OCI-LY1 (cell line): ENCODE data around the gene ALG1.
"Not testable (repeated sequence)": the region's sequence is repeated elsewhere in the genome, so short reads cannot be mapped to it uniquely, and the experiment has no call there.

Experiments used
- EZH2 ChIP-seq: fragments of 200-600 bp; sonication (generic), shearing (Covaris generic); IDR thresholded peaks from 2 replicates; pipeline ENCODE4 v1.8.0; 2017; ENCODE audit warnings: borderline replicate concordance, mixed run types, mild to moderate bottlenecking, antibody characterized with exemption, low read length, moderate library complexity, mixed read lengths
- TF ChIP-seq, protein P1 (sequence below): fragments of 200-600 bp; sonication (generic), shearing (Covaris generic); IDR thresholded peaks from 2 replicates; pipeline ENCODE4 v1.5.1; 2017; ENCODE audit warnings: mild to moderate bottlenecking, antibody characterized with exemption, low read length, moderate library complexity, mixed read lengths

DNA sequence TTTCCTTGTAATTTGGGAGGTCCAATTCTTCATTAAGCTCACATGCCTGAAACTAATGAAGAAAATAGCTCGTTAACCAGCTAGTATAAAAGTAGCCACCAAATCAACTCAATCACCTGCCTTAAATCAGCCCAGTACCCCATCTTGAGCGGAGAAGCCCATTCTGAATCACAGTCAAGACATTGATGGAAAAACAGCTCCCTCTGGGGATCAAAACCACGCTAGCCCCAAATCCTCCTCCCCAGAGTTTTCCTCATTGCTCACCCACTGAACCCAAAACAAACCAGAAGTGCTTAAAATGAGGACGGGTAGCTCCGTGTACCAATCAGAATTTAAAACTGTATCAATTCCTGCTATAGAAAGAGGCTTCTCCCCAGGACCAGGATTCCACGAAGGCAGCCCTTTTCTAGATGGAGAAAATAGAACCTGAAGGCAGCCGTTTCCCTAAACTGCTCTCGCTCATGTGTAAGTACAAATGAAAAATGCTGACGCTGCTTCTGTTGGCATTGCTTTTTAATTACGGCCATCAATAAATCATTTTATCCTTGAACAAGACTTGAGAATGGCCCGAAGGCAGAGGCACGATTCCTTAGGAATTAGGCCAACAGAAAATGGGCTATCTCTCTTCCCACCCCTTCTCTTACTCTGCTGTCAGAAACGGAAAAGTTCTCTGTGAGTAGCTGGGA is 61.4 kb downstream of the ALG1 start:
- TF ChIP-seq, protein P1, sequence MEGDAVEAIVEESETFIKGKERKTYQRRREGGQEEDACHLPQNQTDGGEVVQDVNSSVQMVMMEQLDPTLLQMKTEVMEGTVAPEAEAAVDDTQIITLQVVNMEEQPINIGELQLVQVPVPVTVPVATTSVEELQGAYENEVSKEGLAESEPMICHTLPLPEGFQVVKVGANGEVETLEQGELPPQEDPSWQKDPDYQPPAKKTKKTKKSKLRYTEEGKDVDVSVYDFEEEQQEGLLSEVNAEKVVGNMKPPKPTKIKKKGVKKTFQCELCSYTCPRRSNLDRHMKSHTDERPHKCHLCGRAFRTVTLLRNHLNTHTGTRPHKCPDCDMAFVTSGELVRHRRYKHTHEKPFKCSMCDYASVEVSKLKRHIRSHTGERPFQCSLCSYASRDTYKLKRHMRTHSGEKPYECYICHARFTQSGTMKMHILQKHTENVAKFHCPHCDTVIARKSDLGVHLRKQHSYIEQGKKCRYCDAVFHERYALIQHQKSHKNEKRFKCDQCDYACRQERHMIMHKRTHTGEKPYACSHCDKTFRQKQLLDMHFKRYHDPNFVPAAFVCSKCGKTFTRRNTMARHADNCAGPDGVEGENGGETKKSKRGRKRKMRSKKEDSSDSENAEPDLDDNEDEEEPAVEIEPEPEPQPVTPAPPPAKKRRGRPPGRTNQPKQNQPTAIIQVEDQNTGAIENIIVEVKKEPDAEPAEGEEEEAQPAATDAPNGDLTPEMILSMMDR: not testable (repeated sequence)
- TF ChIP-seq EZH2: not testable (repeated sequence)
